Mucosa of descending colon (tissue), 3 donors: ENCODE results near the gene DTNA. TPM values are rescaled to one million over a fixed set of nuclear protein-coding genes. Genes with fewer than 3 reads are reported as not detected.

Source experiments
- ATAC-seq: fragments of 200-7000 bp; cut with Tn5 transposase; one replicate; pipeline ENCODE4 v1.9.1; 2020; ENCODE audit warnings: mild to moderate bottlenecking, moderate library complexity
- DNase-seq, 3 donors: peaks; one replicate each; pipeline ENCODE4 v3.0.0-alpha.2; 2020
- H3K36me3 ChIP-seq: fragments of 200-600 bp; one replicate; pipeline ENCODE4 v1.8.0; 2021; ENCODE audit warnings: low read depth, mild to moderate bottlenecking
- H3K4me1 ChIP-seq: fragments of 200-600 bp; one replicate; pipeline ENCODE4 v1.8.0; 2021; ENCODE audit warnings: low read depth, mild to moderate bottlenecking
- H3K4me3 ChIP-seq: fragments of 200-600 bp; one replicate; pipeline ENCODE4 v1.8.0; 2021; ENCODE audit warnings: mild to moderate bottlenecking
- H3K9me3 ChIP-seq: fragments of 200-600 bp; one replicate; pipeline ENCODE4 v1.8.0; 2021; ENCODE audit warnings: mild to moderate bottlenecking
- intact Hi-C, 2 donors: fragments of 100-400 bp; cut with DNase I in 1 of 2; cut with micrococcal nuclease in 1 of 2; formaldehyde crosslinking; loops; one replicate each; pipeline versions ENCODE4 v1.11.0 to v1.11.1; 2022; cut with DNase I, micrococcal nuclease
- total RNA-seq, 3 donors: library from RNA; stranded (reverse); fragmentation: NEBNext Ultra II Directional in 2 of 3; extraction: Animal tissue kit (Norgen Biotek cat#: 25700) in 2 of 3; gene quantifications; one replicate each; pipeline versions ENCODE4 v1.2.1 to v1.2.4, GENCODE V29; 2021 to 2023
- TF ChIP-seq, protein P1 (sequence below): fragments of 200-600 bp; IDR thresholded peaks from one replicate; pipeline ENCODE4 v1.8.0; 2022; ENCODE audit warnings: antibody characterized with exemption, mild to moderate bottlenecking
- donor health status: DM: no; HTN: no; CAD: no; lungs with moderate emphysema.
- donor health status: DM: no; HTN: no; CAD: no.
- donor health status: DM: no; HTN: yes; CAD: no.

Gene DTNA
- total RNA-seq, 3 donors from 2014 or later: 2.8 to 23.5 (median 7.4) TPM

DNA sequence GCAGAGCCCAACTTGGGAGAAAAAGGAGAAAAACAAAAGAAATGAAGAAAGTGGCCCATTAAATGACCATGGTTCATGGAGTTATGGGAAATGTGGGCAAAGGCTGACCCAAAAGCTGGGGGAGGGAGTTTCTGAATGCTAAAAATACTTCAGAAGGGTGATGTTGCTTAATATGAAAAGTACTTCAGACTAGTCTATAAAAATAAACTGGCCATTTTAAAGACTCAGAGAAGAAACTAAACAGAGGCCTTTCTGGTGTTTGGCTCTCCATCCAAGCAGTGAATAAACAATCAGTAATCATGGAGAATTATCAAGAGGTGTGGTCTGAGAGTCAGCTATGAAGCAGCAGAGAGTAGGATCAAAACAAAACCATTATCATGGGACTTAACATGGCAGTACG is 170.3 kb downstream of the DTNA start:
- Histone ChIP-seq H3K36me3 (no peaks in the 10 kb centered on the region), H3K4me1 (no peaks in the 10 kb centered on the region), H3K9me3 (no peaks in the 10 kb centered on the region), H3K4me3 (no peak overlapping the region)
- ATAC-seq: no peak
- no peak for DNase-seq
- TF ChIP-seq, protein P1, sequence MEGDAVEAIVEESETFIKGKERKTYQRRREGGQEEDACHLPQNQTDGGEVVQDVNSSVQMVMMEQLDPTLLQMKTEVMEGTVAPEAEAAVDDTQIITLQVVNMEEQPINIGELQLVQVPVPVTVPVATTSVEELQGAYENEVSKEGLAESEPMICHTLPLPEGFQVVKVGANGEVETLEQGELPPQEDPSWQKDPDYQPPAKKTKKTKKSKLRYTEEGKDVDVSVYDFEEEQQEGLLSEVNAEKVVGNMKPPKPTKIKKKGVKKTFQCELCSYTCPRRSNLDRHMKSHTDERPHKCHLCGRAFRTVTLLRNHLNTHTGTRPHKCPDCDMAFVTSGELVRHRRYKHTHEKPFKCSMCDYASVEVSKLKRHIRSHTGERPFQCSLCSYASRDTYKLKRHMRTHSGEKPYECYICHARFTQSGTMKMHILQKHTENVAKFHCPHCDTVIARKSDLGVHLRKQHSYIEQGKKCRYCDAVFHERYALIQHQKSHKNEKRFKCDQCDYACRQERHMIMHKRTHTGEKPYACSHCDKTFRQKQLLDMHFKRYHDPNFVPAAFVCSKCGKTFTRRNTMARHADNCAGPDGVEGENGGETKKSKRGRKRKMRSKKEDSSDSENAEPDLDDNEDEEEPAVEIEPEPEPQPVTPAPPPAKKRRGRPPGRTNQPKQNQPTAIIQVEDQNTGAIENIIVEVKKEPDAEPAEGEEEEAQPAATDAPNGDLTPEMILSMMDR: no peak
- intact Hi-C loops: no loop called here

DNA sequence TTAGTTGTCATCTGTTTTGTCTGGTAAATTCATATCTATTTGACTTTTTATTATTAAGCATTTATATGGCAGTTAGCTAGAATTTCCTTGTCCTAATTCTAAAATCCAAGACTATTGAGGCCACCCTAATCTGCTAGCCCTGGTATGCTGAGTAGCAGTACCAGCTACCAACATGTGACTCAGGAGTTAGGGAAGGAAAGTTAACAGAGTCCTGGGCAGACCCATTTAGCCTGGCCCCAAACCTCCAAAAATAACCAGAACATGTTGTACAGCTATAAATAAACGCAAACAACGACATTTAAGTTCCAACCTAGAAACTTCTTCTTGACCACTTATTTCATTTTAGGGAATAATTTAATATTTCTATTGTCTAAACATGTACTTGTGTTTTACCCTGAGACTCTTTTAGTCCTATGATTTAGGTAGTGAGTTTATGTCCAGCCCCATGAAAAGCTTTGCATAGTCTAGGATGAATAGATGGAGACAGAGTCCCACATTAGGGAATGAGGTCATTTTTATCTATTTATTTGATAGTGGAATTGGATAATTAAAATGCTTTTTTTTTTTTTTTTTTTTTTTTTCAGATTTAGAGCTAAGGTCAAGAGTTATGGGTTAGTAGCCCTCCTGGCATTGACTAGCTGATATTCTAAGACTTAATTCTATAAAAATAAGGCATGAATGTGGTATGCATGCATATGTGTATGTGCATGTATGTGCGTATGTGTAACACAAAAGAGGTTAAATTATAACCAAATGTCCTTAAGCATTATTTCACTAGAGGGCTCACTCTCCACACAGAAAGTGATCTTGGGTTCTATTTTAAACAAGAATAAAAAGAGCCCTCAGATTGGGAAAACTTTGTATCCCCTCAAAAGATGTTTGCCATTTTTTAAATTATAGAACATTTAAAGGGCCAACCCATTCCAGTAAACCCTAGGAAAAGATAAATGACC is 171.1 kb downstream of the DTNA start:
- Histone ChIP-seq H3K4me1 (no peaks in the 10 kb centered on the region), H3K4me3 (no peak overlapping the region), H3K9me3 (no peaks in the 10 kb centered on the region), H3K36me3 (no peaks in the 10 kb centered on the region)
- ATAC-seq (no peak), DNase-seq (no peak)
- TF ChIP-seq, protein P1: no peak
- intact Hi-C loops: no loop called here

DNA sequence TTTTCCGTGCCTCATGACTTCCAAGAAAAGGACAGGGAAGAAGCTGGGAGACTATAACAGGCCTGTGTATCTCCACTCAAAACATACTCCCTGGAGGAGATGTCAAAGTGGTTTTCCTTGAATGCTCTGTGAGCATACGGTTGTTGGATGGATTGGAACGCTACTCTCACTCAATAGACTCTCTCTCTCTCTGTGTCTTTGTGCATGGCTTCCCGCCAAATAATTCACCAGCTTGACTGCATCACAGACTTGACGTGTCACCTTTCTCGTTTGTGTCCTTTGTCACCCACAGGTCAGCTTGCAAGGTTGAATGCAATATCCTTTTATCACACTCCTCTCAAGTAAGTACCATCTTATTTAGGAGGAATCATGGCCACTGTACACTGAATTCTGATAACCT is 174.3 kb downstream of the DTNA start:
- DNase-seq (no peak), ATAC-seq (no peak)
- no peaks in the 10 kb centered on the region for H3K36me3 ChIP-seq
- TF ChIP-seq, protein P1: no peak
- H3K4me3 ChIP-seq: no peak overlapping the region
- intact Hi-C loops: no loop called here
- H3K9me3 ChIP-seq: no peaks in the 10 kb centered on the region
- no peaks in the 10 kb centered on the region for H3K4me1 ChIP-seq

DNA sequence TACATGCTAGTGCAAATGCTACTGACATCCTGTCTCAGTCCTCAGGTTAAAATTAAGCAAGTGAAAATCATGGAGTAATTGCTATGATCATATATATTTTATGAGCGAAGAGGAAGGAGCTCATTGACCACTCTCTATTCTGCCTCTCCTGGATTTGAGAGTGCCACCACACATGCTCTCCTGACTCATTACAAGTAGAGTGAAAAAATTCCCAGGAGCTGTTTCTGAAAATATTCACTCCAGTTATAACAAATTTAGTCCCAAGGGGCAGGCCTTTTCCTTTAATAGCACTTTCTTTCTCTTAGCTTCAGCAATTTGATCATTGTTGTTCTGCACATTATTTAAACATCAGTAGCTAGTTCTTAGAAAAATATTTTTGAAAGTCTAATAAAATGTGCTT is 176.1 kb downstream of the DTNA start:
- Histone ChIP-seq H3K4me1 (no peaks in the 10 kb centered on the region), H3K36me3 (no peaks in the 10 kb centered on the region), H3K4me3 (no peak overlapping the region), H3K9me3 (no peaks in the 10 kb centered on the region)
- DNase-seq (no peak), ATAC-seq (no peak)
- intact Hi-C loops: no loop called here
- TF ChIP-seq, protein P1: no peak

DNA sequence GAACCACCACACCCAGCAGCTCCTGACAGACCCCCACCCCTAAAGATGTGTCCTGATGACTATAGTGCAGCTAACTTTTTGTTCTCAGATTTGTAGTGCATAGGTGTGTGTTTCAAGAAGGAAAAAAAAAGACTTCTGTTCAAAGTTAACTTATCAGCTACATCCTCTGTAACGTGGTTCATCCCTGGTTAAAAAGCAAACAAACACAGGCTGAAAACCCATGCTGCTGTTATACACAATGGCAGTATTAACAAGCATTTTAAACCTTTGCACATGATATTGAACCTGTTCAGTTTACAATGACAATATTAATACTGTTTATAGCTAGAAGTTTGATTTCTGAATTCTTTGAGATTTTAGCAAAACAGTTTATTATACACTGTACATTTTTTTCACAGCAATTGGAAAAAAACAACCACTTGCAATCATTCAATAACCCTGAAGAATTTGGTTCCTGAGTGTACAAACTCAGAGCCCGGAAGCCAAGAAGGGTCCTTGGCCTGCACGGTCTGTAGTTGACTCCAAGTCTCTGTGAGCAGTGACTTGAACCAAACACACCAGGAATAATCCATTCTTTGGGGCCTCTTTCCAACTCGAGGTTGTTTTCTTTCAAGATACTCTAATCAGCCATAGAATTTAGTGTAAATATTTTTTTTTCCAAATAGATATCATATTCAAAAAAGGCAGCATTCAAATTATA is 177.9 kb downstream of the DTNA start:
- no peaks in the 10 kb centered on the region for H3K36me3 ChIP-seq
- TF ChIP-seq, protein P1: no peak
- H3K4me3 ChIP-seq: no peak overlapping the region

More for the DNA sequence above, 177.9 kb downstream of the DTNA start:
- ATAC-seq (no peak), DNase-seq (no peak)
- Histone ChIP-seq H3K4me1 (no peaks in the 10 kb centered on the region), H3K9me3 (no peaks in the 10 kb centered on the region)
- intact Hi-C loops: no loop called here
